Aorta (tissue), 5 donors: ENCODE data around the gene SMIM22. TPM values are rescaled to one million over a fixed set of nuclear protein-coding genes. Genes with fewer than 3 reads are reported as not detected.

Experiments used
- ATAC-seq: fragments of 200-7000 bp; cut with Tn5 transposase; one replicate; pipeline ENCODE4 v1.9.1; 2022; ENCODE audit warnings: moderate library complexity; ENCODE audit not compliant: low FRiP score
- DNase-seq, 2 donors: peaks; one replicate each; pipeline ENCODE4 v3.0.0-alpha.2; 2020
- H3K27ac ChIP-seq, 2 donors: one replicate each; pipeline ENCODE4 v1.5.1; 2013; ENCODE audit warnings: low read length in 2 of 2, mild to moderate bottlenecking in 2 of 2, moderate library complexity in 2 of 2, control low read depth in 1 of 2, inconsistent platforms in 1 of 2, low read depth in 1 of 2
- H3K27me3 ChIP-seq, 2 donors: one replicate each; pipeline ENCODE4 v1.6.1; 2013; ENCODE audit warnings: control low read depth in 1 of 2, low read length in 1 of 2, mild to moderate bottlenecking in 1 of 2, moderate library complexity in 1 of 2; ENCODE audit not compliant: insufficient read depth in 2 of 2, control insufficient read depth in 1 of 2
- H3K36me3 ChIP-seq, 2 donors: one replicate each; pipeline ENCODE4 v1.6.1; 2013; ENCODE audit warnings: control low read depth in 1 of 2, low read length in 1 of 2, mild to moderate bottlenecking in 1 of 2; ENCODE audit not compliant: insufficient read depth in 2 of 2, control insufficient read depth in 1 of 2
- H3K4me1 ChIP-seq, 2 donors: one replicate each; pipeline ENCODE4 v1.6.1; 2013; ENCODE audit warnings: low read length in 2 of 2, control low read depth in 1 of 2, mild to moderate bottlenecking in 1 of 2, moderate library complexity in 1 of 2; ENCODE audit not compliant: insufficient read depth in 2 of 2, control insufficient read depth in 1 of 2
- H3K4me3 ChIP-seq, 2 donors: one replicate each; pipeline ENCODE4 v1.5.1; 2013; ENCODE audit warnings: low read length in 2 of 2, control low read depth in 1 of 2, mild to moderate bottlenecking in 1 of 2
- H3K9me3 ChIP-seq: one replicate; pipeline ENCODE4 v1.6.1; 2013; ENCODE audit warnings: mild to moderate bottlenecking, low read length; ENCODE audit not compliant: control insufficient read depth
- WGBS, 2 donors: extraction: QIAGEN DNeasy Blood & Tissue Kit; methylation state at CpG; one replicate each; pipeline ENCODE4 v1.1.7; 2013; 5-methylcytosine and 5-hydroxymethylcytosine counted together
- intact Hi-C, 2 donors: fragments of 100-400 bp; cut with DNase I; formaldehyde crosslinking; loops; one replicate each; pipeline versions ENCODE4 v1.14.2 to v1.15.0; 2022
- long read RNA-seq, 2 donors: library from polyadenylated mRNA; unstranded; transcript quantifications; one replicate each; pipeline ENCODE4 v2.0.0, GENCODE V29; 2020 to 2021
- polyA plus RNA-seq, 2 donors: library from polyadenylated mRNA; stranded (reverse); fragments of 200-250 nt; gene quantifications; one replicate each; pipeline ENCODE4 v1.2.3, GENCODE V29; 2013
- total RNA-seq, 2 donors: library from RNA; stranded (reverse); fragmentation: NEBNext Ultra II Directional; extraction: Animal tissue kit (Norgen Biotek cat#: 25700); gene quantifications; one replicate each; pipeline ENCODE4 v1.2.1, GENCODE V29; 2021
- donor health status: healthy with polysubstance abuse.
- donor health status: Bipolar disorder and iron deficiency.
- donor health status: DM: no; HTN: no; CAD: no.
- donor health status: DM: no; HTN: no; CAD: no.
- donor health status: DM: yes; HTN: yes; CAD: no.

Gene SMIM22
- total RNA-seq (not detected), polyA plus RNA-seq (10 to 100 TPM in 1 of 2 donors, under 1 TPM in 1; 0.51 to 97.9 TPM)
- long read RNA-seq, donor 1, partial matches to known transcripts: 0 of 1 reads
- long read RNA-seq, donor 1, other reads (novel, unspliced or antisense): 1 of 1 reads
- long read RNA-seq, donor 2: 0 reads

- no peak within 1 kb of the TSS for H3K27ac ChIP-seq
- ATAC-seq (no peak), DNase-seq (no peak)
- no peaks in the 10 kb centered on the region for H3K4me1 ChIP-seq
- H3K36me3 ChIP-seq: no peaks in the 10 kb centered on the region
- no peaks in the 10 kb centered on the region for H3K27me3 ChIP-seq
- intact Hi-C loops: no loop called here
- no peak within 1 kb of the TSS for H3K4me3 ChIP-seq
- 63% methylated on average over 14 of the region's 14 CpGs for WGBS, 2 donors
- peaks cover 1% of the 10 kb centered on the region for H3K9me3 ChIP-seq
These were observed at the start of gene SMIM22 for GRCh38 chr16:4795181-4795827. SMIM22 (plus strand) TSS chr16:4795369; CDS start chr16:4795735, 366 bp downstream.

GRCh38 chr16:4746215-4746614, 49.0 kb upstream of the SMIM22 start:
- DNase-seq: no peak
- no peak overlapping the region for H3K27ac ChIP-seq
- H3K4me3 ChIP-seq: no peak overlapping the region
- no peaks in the 10 kb centered on the region for H3K36me3 ChIP-seq
- no peaks in the 10 kb centered on the region for H3K4me1 ChIP-seq
- no peak for ATAC-seq
- intact Hi-C loops: no loop called here
- H3K9me3 ChIP-seq: no peaks in the 10 kb centered on the region
- WGBS, 2 donors: 77 to 80% methylated on average over 8 of the region's 8 CpGs
- H3K27me3 ChIP-seq: no peaks in the 10 kb centered on the region

GRCh38 chr16:4746991-4747574, 48.1 kb upstream of the SMIM22 start:
- no peak overlapping the region for H3K27ac ChIP-seq
- no peaks in the 10 kb centered on the region for H3K9me3 ChIP-seq
- no peak overlapping the region for H3K4me3 ChIP-seq
- no peak for ATAC-seq
- no peaks in the 10 kb centered on the region for H3K36me3 ChIP-seq
- no peaks in the 10 kb centered on the region for H3K4me1 ChIP-seq
- 27 to 30% methylated on average over 15 of the region's 15 CpGs for WGBS, 2 donors
- H3K27me3 ChIP-seq: no peaks in the 10 kb centered on the region
- intact Hi-C loops: no loop called here
- peak in 1 of 2 donors; percentile 57 for DNase-seq

- Histone ChIP-seq H3K4me1 (no peaks in the 10 kb centered on the region), H3K36me3 (peaks cover 0 to 4% of the 10 kb centered on the region in 2 donors), H3K27me3 (no peaks in the 10 kb centered on the region), H3K27ac (no peak overlapping the region), H3K4me3 (no peak overlapping the region), H3K9me3 (no peaks in the 10 kb centered on the region)
- 60 to 65% methylated on average over 14 of the region's 14 CpGs for WGBS, 2 donors
- DNase-seq: no peak
- no peak for ATAC-seq
- intact Hi-C loops: no loop called here
These were observed 47.1 kb upstream of the SMIM22 start for GRCh38 chr16:4747906-4748681.

- no peak for ATAC-seq
- H3K4me3 ChIP-seq: no peak overlapping the region
- no peaks in the 10 kb centered on the region for H3K4me1 ChIP-seq
- peaks cover 0 to 4% of the 10 kb centered on the region in 2 donors for H3K36me3 ChIP-seq
- intact Hi-C loops: no loop called here
- no peaks in the 10 kb centered on the region for H3K9me3 ChIP-seq
- no peaks in the 10 kb centered on the region for H3K27me3 ChIP-seq
- WGBS, 2 donors: 90 to 93% methylated on average over 16 of the region's 16 CpGs
- no peak overlapping the region for H3K27ac ChIP-seq
- DNase-seq: no peak
These were observed 46.3 kb upstream of the SMIM22 start for GRCh38 chr16:4748682-4749411.

GRCh38 chr16:4749700-4750257, 45.4 kb upstream of the SMIM22 start:
- DNase-seq: no peak
- Histone ChIP-seq H3K36me3 (peaks cover 0 to 5% of the 10 kb centered on the region in 2 donors), H3K27ac (no peak overlapping the region), H3K9me3 (no peaks in the 10 kb centered on the region), H3K4me3 (no peak overlapping the region), H3K4me1 (no peaks in the 10 kb centered on the region), H3K27me3 (no peaks in the 10 kb centered on the region)
- intact Hi-C loops: no loop called here
- ATAC-seq: no peak
- 83 to 87% methylated on average over 10 of the region's 10 CpGs for WGBS, 2 donors

- Histone ChIP-seq H3K9me3 (no peaks in the 10 kb centered on the region), H3K4me3 (no peak overlapping the region), H3K36me3 (peaks cover 0 to 8% of the 10 kb centered on the region in 2 donors), H3K27ac (no peak overlapping the region), H3K4me1 (no peaks in the 10 kb centered on the region), H3K27me3 (no peaks in the 10 kb centered on the region)
- 74 to 75% methylated on average over 8 of the region's 8 CpGs for WGBS, 2 donors
- intact Hi-C loops: no loop called here
- ATAC-seq (no peak), DNase-seq (no peak)
These were observed 44.3 kb upstream of the SMIM22 start for GRCh38 chr16:4750896-4751295.
